ENCODE results near the gene SUGP2. TPM values are rescaled to one million over a fixed set of nuclear protein-coding genes. Genes with fewer than 3 reads are reported as not detected.
A peak's percentile ranks its signal among the peaks of the same experiment; 100 is the strongest.

The SUGP2 gene
- total and polyA plus RNA-seq, 9 of the 15 experiments (the other 6 are each of a cell fraction or from before 2014, with no cell fraction given), result 13.1 to 101 (median 63.1) TPM

GRCh38 chr19:19059837-19060611, 26.7 kb upstream of the SUGP2 start (continued):
- TF ChIP-seq SMARCE1 (IDR thresholded peaks at IDR 0.05) (peak; percentile 88), WHSC1 (IDR thresholded peaks at IDR 0.05; ENCODE audit: low read length) (no peak), PHF8 (IDR thresholded peaks at IDR 0.05; ENCODE audit: borderline replicate concordance, low read length) (peak; percentile 33; the same call in 1 of the 2 replicates), ZBTB11 (CRISPR knock-in tag; IDR thresholded peaks at IDR 0.05) (peak in 1 of 3 experiments; percentile 76; a peak in 2 of 6 replicates), REST (IDR thresholded peaks at IDR 0.05; ENCODE audit: borderline replicate concordance) (peak; percentile 62), REST (CRISPR knock-in tag; IDR thresholded peaks at IDR 0.05; ENCODE audit: low read depth) (no peak), ZNF668 (CRISPR knock-in tag; IDR thresholded peaks at IDR 0.05) (no peak), SRF (CRISPR knock-in tag; IDR thresholded peaks at IDR 0.05) (no peak), CREB3 (tag; conservative IDR thresholded peaks at IDR 0.05; ENCODE audit: low read depth) (no peak; the same call in 1 of the 2 replicates), C11orf30 (IDR thresholded peaks at IDR 0.05; ENCODE audit: low read depth) (no peak), SP2 (IDR thresholded peaks at IDR 0.05; ENCODE audit: extremely low read depth, low read depth, low read length, poor library complexity, severe bottlenecking) (no peak), POLR3A (IDR thresholded peaks at IDR 0.05; ENCODE audit: borderline replicate concordance, extremely low read depth, insufficient read depth, insufficient read length) (no peak), LCOR (CRISPR knock-in tag; IDR thresholded peaks at IDR 0.05) (peak; percentile 83; the same call in 1 of the 2 replicates), ZNF436 (CRISPR knock-in tag; IDR thresholded peaks at IDR 0.05) (no peak)

Measured in K562 (cell line).